ENCODE measurements around the gene DOC2A. TPM values are rescaled to one million over a fixed set of nuclear protein-coding genes. Genes with fewer than 3 reads are reported as not detected.
"Not testable (repeated sequence)": the region's sequence is repeated elsewhere in the genome, so short reads cannot be mapped to it uniquely, and the experiment has no call there.

DOC2A gene
- total and polyA plus RNA-seq, 8 donors = 0.77 to 5.1 (median 2.9) TPM

- ATAC-seq = no peak
- Histone ChIP-seq H3K4me3 (no peak overlapping the region), H3K27ac (no peak overlapping the region), H3K27me3 (peaks cover 5 to 18% of the 10 kb centered on the region in 2 donors), H3K9me3 (no peaks in the 10 kb centered on the region), H3K36me3 (no peaks in the 10 kb centered on the region), H3K4me1 (peaks cover 0 to 14% of the 10 kb centered on the region in 2 donors)
- TF ChIP-seq, protein P1, sequence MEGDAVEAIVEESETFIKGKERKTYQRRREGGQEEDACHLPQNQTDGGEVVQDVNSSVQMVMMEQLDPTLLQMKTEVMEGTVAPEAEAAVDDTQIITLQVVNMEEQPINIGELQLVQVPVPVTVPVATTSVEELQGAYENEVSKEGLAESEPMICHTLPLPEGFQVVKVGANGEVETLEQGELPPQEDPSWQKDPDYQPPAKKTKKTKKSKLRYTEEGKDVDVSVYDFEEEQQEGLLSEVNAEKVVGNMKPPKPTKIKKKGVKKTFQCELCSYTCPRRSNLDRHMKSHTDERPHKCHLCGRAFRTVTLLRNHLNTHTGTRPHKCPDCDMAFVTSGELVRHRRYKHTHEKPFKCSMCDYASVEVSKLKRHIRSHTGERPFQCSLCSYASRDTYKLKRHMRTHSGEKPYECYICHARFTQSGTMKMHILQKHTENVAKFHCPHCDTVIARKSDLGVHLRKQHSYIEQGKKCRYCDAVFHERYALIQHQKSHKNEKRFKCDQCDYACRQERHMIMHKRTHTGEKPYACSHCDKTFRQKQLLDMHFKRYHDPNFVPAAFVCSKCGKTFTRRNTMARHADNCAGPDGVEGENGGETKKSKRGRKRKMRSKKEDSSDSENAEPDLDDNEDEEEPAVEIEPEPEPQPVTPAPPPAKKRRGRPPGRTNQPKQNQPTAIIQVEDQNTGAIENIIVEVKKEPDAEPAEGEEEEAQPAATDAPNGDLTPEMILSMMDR (IDR thresholded peaks at IDR 0.05) = no peak
- DNase-seq = no peak
- intact Hi-C loops (cut with DNase I) = no loop called here
Measured at GRCh38 chr16:30016555-30017276, 5.9 kb upstream of the DOC2A start.

- DNase-seq; H3K27ac ChIP-seq; intact Hi-C loops (cut with DNase I): not testable (repeated sequence)
Measured at GRCh38 chr16:30015450-30015849, 4.6 kb upstream of the DOC2A start.

DNA sequence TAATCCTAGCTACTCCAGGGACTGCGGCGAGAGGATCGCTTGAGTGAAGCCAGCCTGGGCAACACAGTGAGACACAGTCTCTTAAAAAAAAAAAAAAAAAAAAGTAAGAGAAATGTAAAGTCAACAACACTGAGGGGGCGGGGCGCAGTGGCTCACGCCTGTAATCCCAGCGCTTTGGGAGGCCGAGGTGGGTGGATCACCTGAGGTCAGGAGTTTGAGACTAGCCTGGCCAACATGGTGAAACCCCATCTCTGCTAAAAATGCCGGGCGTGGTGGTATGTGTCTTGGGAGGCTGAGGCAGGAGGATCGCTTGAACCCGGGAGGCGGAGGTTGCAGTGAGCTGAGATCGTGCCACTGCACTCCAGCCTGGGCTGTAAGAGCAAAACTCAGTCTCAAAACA, 1.8 kb upstream of the DOC2A start:
- intact Hi-C loops (cut with DNase I); DNase-seq: not testable (repeated sequence)

More at GRCh38 chr16:30015450-30015849, 4.6 kb upstream of the DOC2A start:
- not testable (repeated sequence) for H3K9me3 ChIP-seq, H3K36me3 ChIP-seq, ATAC-seq, H3K4me3 ChIP-seq
- Histone ChIP-seq H3K4me1 (peaks cover 11 to 14% of the 10 kb centered on the region in 2 donors), H3K27me3 (peaks cover 17 to 31% of the 10 kb centered on the region in 2 donors)

DNA sequence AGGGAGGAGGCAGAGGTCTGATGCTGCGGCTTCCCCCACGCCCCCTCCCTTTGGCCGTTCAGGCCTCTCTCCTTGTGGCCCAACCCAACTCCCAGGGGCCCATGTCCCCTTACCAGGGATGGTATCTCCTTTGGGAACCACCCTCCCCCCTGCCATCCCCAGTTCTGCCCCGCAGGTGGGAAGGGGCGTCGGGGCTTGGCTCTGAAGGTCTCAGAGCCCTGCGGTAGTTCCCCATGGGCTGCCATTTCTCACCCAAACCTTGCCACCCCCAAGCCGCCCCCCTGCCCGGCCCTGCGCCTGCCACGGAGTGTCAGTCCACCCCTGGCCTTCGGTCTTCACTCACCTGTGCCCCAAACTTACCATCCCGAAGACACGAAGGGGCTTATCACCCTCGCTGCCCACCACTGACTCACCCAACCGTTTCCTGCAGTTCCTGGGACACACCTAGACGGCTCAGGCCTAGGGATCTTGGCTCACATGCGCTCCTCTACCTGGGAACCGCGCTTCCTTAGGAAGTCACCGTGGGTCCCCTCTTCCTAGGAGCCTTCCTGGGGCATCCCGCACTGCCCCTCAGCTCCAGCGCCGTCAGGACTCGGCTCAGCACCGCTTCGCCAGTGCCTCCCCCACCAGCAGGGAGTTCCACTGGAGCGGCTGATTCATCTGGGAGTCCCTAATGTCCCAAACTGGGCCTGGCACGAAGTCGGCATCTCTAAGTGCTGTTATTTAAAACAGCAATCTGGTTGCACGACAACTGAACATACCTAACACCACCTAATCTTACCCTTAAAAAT, 1.1 kb upstream of the DOC2A start:
- intact Hi-C loops (cut with DNase I) = no loop called here
- TF ChIP-seq, protein P1 (IDR thresholded peaks at IDR 0.05) = no peak
- ATAC-seq = no peak

More for the DNA sequence above, 1.8 kb upstream of the DOC2A start:
- not testable (repeated sequence) for ATAC-seq, H3K27ac ChIP-seq, H3K4me3 ChIP-seq, H3K36me3 ChIP-seq, H3K9me3 ChIP-seq
- Histone ChIP-seq H3K27me3 (peaks cover 29 to 59% of the 10 kb centered on the region in 2 donors), H3K4me1 (peaks cover 12 to 16% of the 10 kb centered on the region in 2 donors)

DNA sequence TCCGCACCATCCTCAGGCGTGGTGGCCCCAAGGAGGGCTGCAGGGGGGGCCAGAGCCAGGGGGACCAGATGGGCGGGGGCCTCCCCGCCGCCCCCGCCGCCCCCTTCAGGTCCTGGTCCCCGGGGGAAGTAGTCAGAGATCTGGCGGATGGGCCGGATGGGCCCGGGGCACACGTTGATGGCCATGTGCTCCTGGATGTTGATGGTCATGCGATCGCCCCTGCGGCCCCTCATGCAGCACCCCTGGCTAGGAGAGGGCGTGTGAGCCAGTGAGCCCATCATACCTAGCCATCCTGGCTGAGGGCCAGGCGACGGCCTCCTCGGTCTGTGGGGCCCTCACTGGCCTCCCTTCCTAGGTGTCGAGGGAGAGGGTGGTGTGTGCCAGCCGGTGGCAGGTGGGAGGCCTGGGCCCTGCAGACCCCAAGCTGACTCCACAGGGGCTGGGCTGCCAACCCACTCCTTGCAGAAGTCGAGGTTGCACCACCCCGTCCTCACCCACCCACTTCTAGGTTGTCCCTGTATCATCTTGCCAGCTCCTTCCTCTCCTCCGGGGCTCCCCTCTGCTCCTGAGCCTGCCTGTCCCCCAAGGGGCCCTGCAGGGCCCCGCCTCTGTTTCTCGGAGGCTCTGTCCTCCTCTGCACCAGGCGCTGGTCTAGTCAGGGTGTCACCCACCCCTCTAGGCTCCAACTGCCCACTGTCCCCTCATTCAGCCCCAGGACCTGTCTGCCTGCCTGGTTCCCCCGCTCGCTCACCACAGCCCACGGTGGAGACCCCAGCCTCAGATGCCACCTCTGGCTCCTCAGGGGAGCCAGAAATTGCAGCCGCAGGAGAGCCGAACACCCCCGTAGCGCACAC, 610 bp downstream of the DOC2A start:
- Histone ChIP-seq H3K4me1 (peaks cover 12 to 18% of the 10 kb centered on the region in 2 donors), H3K9me3 (no peaks in the 10 kb centered on the region), H3K4me3 (peak overlapping the region; percentile 15 to 28), H3K27ac (no peak overlapping the region), H3K27me3 (peaks cover 29 to 64% of the 10 kb centered on the region in 2 donors), H3K36me3 (no peaks in the 10 kb centered on the region)
- intact Hi-C loops (cut with DNase I) = loop anchor here in 1 of 2 donors (10.0 kb wide), 3 partner anchors 85 to 305 kb away; partner anchors contain the start of gene KCTD13
- no peak for DNase-seq
- ATAC-seq = no peak
- TF ChIP-seq, protein P1 (IDR thresholded peaks at IDR 0.05) = no peak

More for the DNA sequence above, 1.1 kb upstream of the DOC2A start:
- H3K36me3 ChIP-seq = no peaks in the 10 kb centered on the region
- no peak overlapping the region for H3K27ac ChIP-seq
- H3K4me3 ChIP-seq = no peak overlapping the region
- DNase-seq = no peak
- peaks cover 29 to 64% of the 10 kb centered on the region in 2 donors for H3K27me3 ChIP-seq
- no peaks in the 10 kb centered on the region for H3K9me3 ChIP-seq
- peaks cover 12 to 16% of the 10 kb centered on the region in 2 donors for H3K4me1 ChIP-seq

All from left lung (tissue), 10 donors.